C4-2B (cell line): ENCODE results near the gene IBA57.
"Not testable (repeated sequence)": the region's sequence is repeated elsewhere in the genome, so short reads cannot be mapped to it uniquely, and the experiment has no call there.

Experiments
- H3K27ac ChIP-seq: fragments of 450-650 bp; 2 replicates; pipeline ENCODE4 v1.5.1; 2017
- CTCF ChIP-seq: fragments of 450-650 bp; conservative IDR thresholded peaks from 2 replicates; pipeline ENCODE4 v1.5.1; 2017; ENCODE audit warnings: mild to moderate bottlenecking
- ZFX ChIP-seq: fragments of 450-650 bp; IDR thresholded peaks from 2 replicates; pipeline ENCODE4 v1.6.1; 2017

Gene IBA57

GRCh38 chr1:228215663-228216116 lies 50.1 kb downstream of the IBA57 start:
- no peak overlapping the region for H3K27ac ChIP-seq
- TF ChIP-seq ZFX = no peak
- TF ChIP-seq CTCF = no peak

- no peak overlapping the region for H3K27ac ChIP-seq
- no peak for TF ChIP-seq ZFX
Measured at GRCh38 chr1:228216371-228217320, 51.0 kb downstream of the IBA57 start.

GRCh38 chr1:228217551-228218344 lies 52.1 kb downstream of the IBA57 start:
- TF ChIP-seq CTCF (no peak), ZFX (no peak)
- no peak overlapping the region for H3K27ac ChIP-seq

- no peak overlapping the region for H3K27ac ChIP-seq
- no peak for TF ChIP-seq CTCF
- TF ChIP-seq ZFX = no peak
Measured at GRCh38 chr1:228218513-228219244, 53.1 kb downstream of the IBA57 start.

GRCh38 chr1:228219245-228219961 lies 53.8 kb downstream of the IBA57 start:
- TF ChIP-seq CTCF (no peak), ZFX (no peak)
- no peak overlapping the region for H3K27ac ChIP-seq

- H3K27ac ChIP-seq = no peak overlapping the region
- no peak for TF ChIP-seq ZFX
Measured at GRCh38 chr1:228219962-228220780, 54.6 kb downstream of the IBA57 start.

GRCh38 chr1:228221097-228221496 lies 55.5 kb downstream of the IBA57 start:
- not testable (repeated sequence) for H3K27ac ChIP-seq

GRCh38 chr1:228222548-228222947 lies 56.9 kb downstream of the IBA57 start:
- TF ChIP-seq CTCF (no peak), ZFX (no peak)
- H3K27ac ChIP-seq = no peak overlapping the region
